GM18868 (cell line): Measurements from ENCODE around the gene SMG5.
"Not testable (repeated sequence)": the region's sequence is repeated elsewhere in the genome, so short reads cannot be mapped to it uniquely, and the experiment has no call there.

ENCODE experiments used
- ATAC-seq: cut with Tn5 transposase; IDR thresholded peaks from one replicate; pipeline ENCODE4 v1.9.1; 2021; ENCODE audit warnings: mild to moderate bottlenecking, moderate library complexity; ENCODE audit not compliant: unreplicated experiment

SMG5 gene

DNA sequence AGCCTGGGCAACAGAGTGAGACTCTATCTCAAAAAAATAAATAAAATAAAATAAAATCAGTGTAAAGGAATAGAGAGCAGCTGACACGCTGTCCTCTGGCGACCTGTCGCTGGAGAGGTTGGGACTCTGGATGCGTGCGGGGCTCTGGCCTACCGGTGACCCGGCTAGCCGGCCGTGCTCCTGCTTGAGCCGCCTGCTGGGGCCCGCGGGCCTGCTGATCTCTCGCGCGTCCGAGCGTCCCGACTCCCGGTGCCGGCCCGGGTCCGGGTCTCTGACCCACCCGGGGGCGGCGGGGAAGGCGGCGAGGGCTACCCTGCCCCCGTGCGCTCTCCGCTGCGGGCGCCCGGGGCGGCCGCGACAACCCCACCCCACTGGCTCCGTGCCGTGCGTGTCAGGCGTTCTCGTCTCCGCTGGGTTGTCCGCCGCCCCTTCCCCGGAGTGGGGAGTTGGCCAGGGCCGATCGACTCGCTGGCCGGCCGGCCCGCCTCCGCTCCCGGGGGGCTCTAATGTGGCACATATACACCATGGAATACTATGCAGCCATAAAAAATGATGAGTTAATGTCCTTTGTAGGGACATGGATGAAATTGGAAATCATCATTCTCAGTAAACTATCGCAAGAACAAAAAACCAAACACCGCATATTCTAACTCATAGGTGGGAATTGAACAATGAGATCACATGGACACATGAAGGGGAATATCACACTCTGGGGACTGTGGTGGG lies 66.1 kb downstream of the SMG5 start:
- ATAC-seq: not testable (repeated sequence)

DNA sequence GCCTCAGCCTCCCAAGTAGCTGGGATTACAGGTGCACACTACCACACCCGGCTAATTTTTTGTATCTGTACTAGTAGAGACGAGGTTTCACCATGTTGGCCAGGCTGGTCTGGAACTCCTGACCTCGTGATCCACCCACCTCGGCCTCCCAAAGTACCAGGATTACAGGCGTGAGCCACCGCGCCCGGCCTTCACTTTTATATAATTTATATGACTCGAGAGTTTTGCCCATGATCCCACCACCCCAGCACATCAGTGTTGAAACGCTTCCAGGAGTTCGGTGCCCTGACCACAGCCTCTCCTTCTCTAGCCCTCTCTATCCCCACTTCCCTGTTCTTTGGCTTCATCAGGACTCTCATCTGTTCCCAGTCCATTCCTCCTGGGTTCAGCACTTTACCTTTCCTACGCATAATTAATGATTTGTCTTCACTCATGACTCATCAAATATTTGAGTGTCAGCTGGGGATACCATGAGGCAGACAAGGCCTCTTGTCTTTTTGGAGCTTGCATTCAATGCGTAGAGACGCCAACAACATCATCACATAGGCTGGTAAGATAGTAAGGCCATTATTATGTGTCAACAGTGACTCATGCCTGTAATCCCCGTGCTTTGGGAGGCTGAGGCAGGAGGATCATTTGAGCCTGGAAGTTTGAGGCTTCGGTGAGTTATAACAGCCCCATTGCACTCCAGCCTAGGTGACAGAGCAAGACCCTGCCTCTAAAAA lies 68.4 kb downstream of the SMG5 start:
- no peak for ATAC-seq

GRCh38 chr1:156213644-156213966 lies 69.0 kb downstream of the SMG5 start:
- no peak for ATAC-seq

DNA sequence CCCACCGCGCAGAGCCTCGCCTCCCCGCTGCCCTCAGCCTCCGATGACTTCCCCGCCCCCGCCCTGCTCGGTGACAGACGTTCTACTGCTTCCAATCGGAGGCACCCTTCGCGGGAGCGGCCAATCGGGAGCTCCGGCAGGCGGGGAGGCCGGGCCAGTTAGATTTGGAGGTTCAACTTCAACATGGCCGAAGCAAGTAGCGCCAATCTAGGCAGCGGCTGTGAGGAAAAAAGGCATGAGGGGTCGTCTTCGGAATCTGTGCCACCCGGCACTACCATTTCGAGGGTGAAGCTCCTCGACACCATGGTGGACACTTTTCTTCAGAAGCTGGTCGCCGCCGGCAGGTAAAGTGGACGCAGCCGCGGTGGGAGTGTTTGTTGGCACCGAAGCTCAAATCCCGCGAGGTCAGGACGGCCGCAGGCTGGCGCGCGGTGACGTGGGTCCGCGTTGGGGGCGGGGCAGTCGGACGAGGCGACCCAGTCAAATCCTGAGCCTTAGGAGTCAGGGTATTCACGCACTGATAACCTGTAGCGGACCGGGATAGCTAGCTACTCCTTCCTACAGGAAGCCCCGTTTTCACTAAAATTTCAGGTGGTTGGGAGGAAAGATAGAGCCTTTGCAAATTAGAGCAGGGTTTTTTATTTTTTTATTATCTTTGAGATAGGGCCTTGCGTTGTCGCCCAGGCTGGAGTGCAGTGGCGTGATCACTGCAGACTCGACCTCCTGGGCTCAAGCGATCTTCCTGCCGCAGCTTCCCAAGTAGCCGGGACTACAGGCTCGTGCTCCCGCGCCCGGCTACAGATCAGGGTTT lies 69.6 kb downstream of the SMG5 start, which contains the start of gene PMF1:
PMF1 (plus strand) TSS at position 175 of the 811 bp plus-strand sequence; CDS start at position 184, 9 bp downstream.
- peak; percentile 92 for ATAC-seq

DNA sequence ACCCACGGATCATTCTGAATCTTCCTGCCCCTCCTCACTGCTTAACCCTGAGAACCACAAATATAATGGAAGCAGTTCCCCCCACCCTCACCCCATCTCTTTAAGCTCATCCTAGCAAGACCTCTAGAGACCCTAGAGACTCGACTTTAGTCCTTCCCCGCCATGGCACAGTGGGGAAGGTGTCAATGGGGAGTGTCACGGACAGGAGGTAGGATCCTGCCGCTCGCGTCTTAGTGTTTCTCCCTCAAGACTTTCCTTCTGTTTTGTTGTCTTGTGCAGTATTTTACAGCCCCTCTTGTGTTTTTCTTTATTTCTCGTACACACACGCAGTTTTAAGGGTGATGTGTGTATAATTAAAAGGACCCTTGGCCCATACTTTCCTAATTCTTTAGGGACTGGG lies 70.5 kb downstream of the SMG5 start:
- no peak for ATAC-seq

GRCh38 chr1:156211243-156211642 lies 71.4 kb downstream of the SMG5 start:
- ATAC-seq: no peak

DNA sequence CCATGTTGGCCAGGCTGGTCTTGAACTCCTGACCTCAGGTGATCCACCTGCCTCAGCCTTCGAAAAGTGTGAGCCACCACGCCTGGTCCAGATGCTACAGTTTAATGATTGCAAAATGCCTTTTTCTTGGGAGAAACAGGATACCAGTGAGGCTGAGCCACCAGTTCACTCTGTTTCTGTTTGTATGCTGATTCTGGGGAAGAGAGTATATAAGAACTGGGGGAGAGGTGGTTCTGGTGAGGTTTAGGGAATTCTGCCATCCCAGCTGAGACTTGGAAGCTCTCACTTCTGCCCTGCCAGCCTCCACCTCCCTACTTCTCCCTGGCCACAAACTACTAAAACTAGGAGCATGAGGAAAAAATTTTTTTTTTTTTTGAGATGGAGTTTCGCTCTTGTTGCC lies 77.9 kb downstream of the SMG5 start:
- ATAC-seq: no peak

- ATAC-seq: no peak
Observed at GRCh38 chr1:156203331-156203730, 79.3 kb downstream of the SMG5 start.

- no peak for ATAC-seq
Observed at GRCh38 chr1:156200044-156200443, 82.6 kb downstream of the SMG5 start.
